Neural cell (in vitro differentiated cells): ENCODE measurements around the gene EML5. TPM values are rescaled to one million over a fixed set of nuclear protein-coding genes. Genes with fewer than 3 reads are reported as not detected.

Source experiments
- H2AFZ ChIP-seq: fragments of 200-600, 300-800 bp; sonication (generic), shearing (Covaris generic); 2 replicates; pipeline ENCODE4 v1.6.0; 2014; ENCODE audit warnings: low read depth, mild to moderate bottlenecking, antibody characterized with exemption, low read length, moderate library complexity
- H3F3A ChIP-seq: fragments of 200-600 bp; shearing (Covaris generic); 2 replicates; pipeline ENCODE4 v1.6.1; 2016; ENCODE audit warnings: mild to moderate bottlenecking, moderate library complexity, mixed read lengths, antibody characterized with exemption, low read length; ENCODE audit not compliant: insufficient read depth, poor library complexity, severe bottlenecking
- H3K27ac ChIP-seq: fragments of 200-600, 300-800 bp; sonication (generic), shearing (Covaris generic); 2 replicates; pipeline ENCODE4 v1.5.1; 2014; ENCODE audit warnings: mild to moderate bottlenecking, low read length, moderate library complexity
- H3K27me3 ChIP-seq: fragments of 300-800, 200-600 bp; sonication (generic), shearing (Covaris generic); 2 replicates; pipeline ENCODE4 v1.6.0; 2014; ENCODE audit warnings: mild to moderate bottlenecking, low read depth, low read length, moderate library complexity; ENCODE audit not compliant: insufficient read depth
- H3K36me3 ChIP-seq: fragments of 300-800, 200-600 bp; sonication (generic), shearing (Covaris generic); 2 replicates; pipeline ENCODE4 v1.5.1; 2014; ENCODE audit warnings: mild to moderate bottlenecking, antibody characterized with exemption, low read length, moderate library complexity; ENCODE audit not compliant: insufficient read depth
- H3K4me2 ChIP-seq: fragments of 300-800, 200-600 bp; sonication (generic), shearing (Covaris generic); 2 replicates; pipeline ENCODE4 v1.6.0; 2014; ENCODE audit warnings: mild to moderate bottlenecking, low read length
- H3K4me3 ChIP-seq: fragments of 300-800, 200-600 bp; sonication (generic), shearing (Covaris generic); 2 replicates; pipeline ENCODE4 v1.5.1; 2014; ENCODE audit warnings: mild to moderate bottlenecking, low read length, moderate library complexity
- H3K79me2 ChIP-seq: fragments of 200-600 bp; shearing (Covaris generic); replicated peaks from 2 replicates; pipeline ENCODE4 v1.6.0; 2014; ENCODE audit warnings: mild to moderate bottlenecking, low read length, moderate library complexity; ENCODE audit not compliant: insufficient read depth
- H3K9ac ChIP-seq: fragments of 300-800, 200-600 bp; sonication (generic), shearing (Covaris generic); 2 replicates; pipeline ENCODE4 v1.6.1; 2016; ENCODE audit warnings: mild to moderate bottlenecking, low read length, mixed read lengths
- H3K9me2 ChIP-seq: fragments of 200-600 bp; shearing (Covaris generic); 2 replicates; pipeline ENCODE4 v1.6.1; 2016; ENCODE audit warnings: mild to moderate bottlenecking, low read length, mixed read lengths; ENCODE audit not compliant: insufficient read depth
- H3K9me3 ChIP-seq: fragments of 200-600, 300-800 bp; sonication (generic), shearing (Covaris generic); 2 replicates; pipeline ENCODE4 v1.6.1; 2016; ENCODE audit warnings: mild to moderate bottlenecking, mixed run types, low read length, moderate library complexity, mixed read lengths
- H4K20me1 ChIP-seq: fragments of 200-600 bp; shearing (Covaris generic); 2 replicates; pipeline ENCODE4 v1.6.1; 2016; ENCODE audit warnings: mild to moderate bottlenecking, mixed run types; ENCODE audit not compliant: insufficient read depth
- CTCF ChIP-seq: fragments of 450-650 bp; IDR thresholded peaks from 2 replicates; pipeline ENCODE4 v1.5.1; 2014; ENCODE audit warnings: antibody characterized with exemption, mild to moderate bottlenecking, moderate library complexity; ENCODE audit not compliant: poor library complexity, severe bottlenecking
- EP300 ChIP-seq: fragments of 450-650 bp; conservative IDR thresholded peaks from 2 replicates; pipeline ENCODE4 v1.6.1; 2014; ENCODE audit warnings: antibody characterized with exemption, mild to moderate bottlenecking, moderate library complexity; ENCODE audit not compliant: poor library complexity, severe bottlenecking
- EZH2 ChIP-seq: fragments of 200-600, 300-800 bp; shearing (Covaris generic), sonication (generic); IDR thresholded peaks from 2 replicates; pipeline ENCODE4 v1.6.1; 2014; ENCODE audit warnings: antibody characterized with exemption, low read length, borderline replicate concordance, mild to moderate bottlenecking; ENCODE audit not compliant: insufficient read depth, poor library complexity, severe bottlenecking
- MXI1 ChIP-seq: fragments of 450-650 bp; conservative IDR thresholded peaks from 2 replicates; pipeline ENCODE4 v1.6.1; 2014; ENCODE audit warnings: antibody characterized with exemption, mild to moderate bottlenecking; ENCODE audit not compliant: poor library complexity, severe bottlenecking
- POLR2AphosphoS5 ChIP-seq: IDR thresholded peaks from 2 replicates; pipeline ENCODE4 v1.6.1; 2012
- RAD21 ChIP-seq: fragments of 450-650 bp; conservative IDR thresholded peaks from 2 replicates; pipeline ENCODE4 v1.6.1; 2014; ENCODE audit warnings: antibody characterized with exemption, mild to moderate bottlenecking, moderate library complexity
- REST ChIP-seq: IDR thresholded peaks from 2 replicates; pipeline ENCODE4 v1.6.1; 2012; ENCODE audit warnings: borderline replicate concordance
- SMC3 ChIP-seq: fragments of 450-650 bp; conservative IDR thresholded peaks from 2 replicates; pipeline ENCODE4 v1.6.1; 2014; ENCODE audit warnings: antibody characterized with exemption, mild to moderate bottlenecking, moderate library complexity; ENCODE audit not compliant: poor library complexity
- TAF1 ChIP-seq: IDR thresholded peaks from 2 replicates; pipeline ENCODE4 v1.6.1; 2012; ENCODE audit warnings: low read depth
- polyA plus RNA-seq: library from polyadenylated mRNA; depleted of rRNA; stranded (reverse); fragments of >200 nt; gene quantifications from 2 replicates; pipeline ENCODE4 v1.2.3, GENCODE V29; 2014

Gene EML5
- polyA plus RNA-seq, 1 donor from 2014 or later: 27.5 TPM

- Histone ChIP-seq H3K9me3 (no peaks in the 10 kb centered on the region), H2AFZ (no peak overlapping the region), H3K4me2 (no peak overlapping the region), H4K20me1 (no peaks in the 10 kb centered on the region), H3K9me2 (no peaks in the 10 kb centered on the region), H3K79me2 (peaks cover 27% of the 10 kb centered on the region), H3K9ac (no peak overlapping the region), H3K27ac (no peak overlapping the region), H3K36me3 (no peaks in the 10 kb centered on the region), H3F3A (no peaks in the 10 kb centered on the region), H3K27me3 (no peaks in the 10 kb centered on the region), H3K4me3 (no peak overlapping the region)
- no peak for TF ChIP-seq RAD21
- TF ChIP-seq EZH2: no peak
- TF ChIP-seq CTCF: no peak
- TF ChIP-seq POLR2AphosphoS5: no peak
- TF ChIP-seq EP300: no peak
- TF ChIP-seq SMC3: no peak
- no peak for TF ChIP-seq REST
- no peak for TF ChIP-seq MXI1
- TF ChIP-seq TAF1: no peak
These were observed 37.0 kb upstream of the EML5 start for GRCh38 chr14:88829685-88830302.

- H3K36me3 ChIP-seq: no peaks in the 10 kb centered on the region
- no peaks in the 10 kb centered on the region for H3F3A ChIP-seq
- peaks cover 27% of the 10 kb centered on the region for H3K79me2 ChIP-seq
- no peaks in the 10 kb centered on the region for H3K9me2 ChIP-seq
- H2AFZ ChIP-seq: no peak overlapping the region
- no peaks in the 10 kb centered on the region for H4K20me1 ChIP-seq
- H3K9me3 ChIP-seq: no peaks in the 10 kb centered on the region
- H3K27ac ChIP-seq: no peak overlapping the region
- TF ChIP-seq REST: no peak
- TF ChIP-seq RAD21: no peak
- no peak for TF ChIP-seq TAF1
- no peak for TF ChIP-seq POLR2AphosphoS5
- no peak for TF ChIP-seq SMC3
- no peak for TF ChIP-seq EP300
- no peak for TF ChIP-seq MXI1
- TF ChIP-seq EZH2: no peak
- TF ChIP-seq CTCF: no peak
- H3K4me2 ChIP-seq: no peak overlapping the region
- no peak overlapping the region for H3K4me3 ChIP-seq
- H3K9ac ChIP-seq: no peak overlapping the region
- no peaks in the 10 kb centered on the region for H3K27me3 ChIP-seq
These were observed 36.4 kb upstream of the EML5 start for GRCh38 chr14:88829188-88829587.
